ENCODE measurements around the gene LRRC27.

The LRRC27 gene

GRCh38 chr10:132389433-132390169, 57.6 kb downstream of the LRRC27 start:
- no peak overlapping the region for H3K4me3 ChIP-seq (ENCODE audit: low read depth in 1 of 2, low read length in 2 of 2)
- H3K4me1 ChIP-seq (ENCODE audit: control insufficient read depth in 1 of 2, insufficient read depth in 2 of 2, low read length in 2 of 2): peaks cover 6 to 12% of the 10 kb centered on the region in 2 donors
- no peak overlapping the region for H3K9ac ChIP-seq (ENCODE audit: low read depth in 1 of 2, low read length in 2 of 2)

DNA sequence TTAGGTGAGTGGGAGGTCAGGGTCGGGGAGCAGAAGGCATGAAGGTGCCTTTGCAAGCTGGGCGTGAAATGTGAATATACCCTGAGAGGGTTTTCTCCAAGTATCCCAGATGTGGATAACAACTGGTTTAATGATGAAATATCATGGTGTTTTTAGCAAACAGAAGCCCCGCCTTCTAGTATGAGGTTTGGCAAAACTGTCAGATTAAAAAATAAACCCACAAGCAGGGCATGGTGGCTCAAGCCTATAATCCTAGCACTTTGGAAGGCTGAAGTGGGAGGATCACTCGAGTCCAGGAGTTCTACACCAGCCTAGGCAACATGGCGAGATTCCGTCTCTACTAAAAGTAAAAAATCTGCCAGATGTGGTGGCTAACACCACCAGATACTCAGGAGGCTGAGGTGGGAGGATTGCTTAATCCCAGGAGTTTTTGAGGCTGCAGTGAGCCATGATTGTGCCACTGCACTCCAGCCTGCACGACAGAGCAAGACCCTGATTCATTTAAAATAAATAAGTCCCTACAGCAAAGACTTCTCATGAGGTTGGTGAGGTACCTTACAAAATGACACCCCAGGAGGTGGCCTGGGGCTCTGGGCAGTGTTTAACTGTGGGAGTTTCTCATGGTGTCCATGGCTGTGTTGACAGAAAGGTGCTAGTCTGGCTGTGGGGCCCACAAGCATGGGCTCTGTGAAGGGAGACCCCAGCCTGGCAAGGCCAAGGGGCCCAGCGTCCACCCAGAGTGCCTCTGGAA, 58.4 kb downstream of the LRRC27 start:
- Histone ChIP-seq H3K27me3 (ENCODE audit: control insufficient read depth in 1 of 2, insufficient read depth in 2 of 2, low read length in 2 of 2) (no peaks in the 10 kb centered on the region), H3K9me3 (ENCODE audit: control insufficient read depth in 1 of 2, low read length in 2 of 2) (no peaks in the 10 kb centered on the region), H3K27ac (ENCODE audit: low read depth, low read length) (no peak overlapping the region)

More at GRCh38 chr10:132389433-132390169, 57.6 kb downstream of the LRRC27 start:
- Histone ChIP-seq H3K36me3 (ENCODE audit: control insufficient read depth in 1 of 2, insufficient read depth in 2 of 2, low read length in 2 of 2) (no peaks in the 10 kb centered on the region), H3K27me3 (ENCODE audit: control insufficient read depth in 1 of 2, insufficient read depth in 2 of 2, low read length in 2 of 2) (no peaks in the 10 kb centered on the region), H3K27ac (ENCODE audit: low read depth, low read length) (no peak overlapping the region), H3K9me3 (ENCODE audit: control insufficient read depth in 1 of 2, low read length in 2 of 2) (no peaks in the 10 kb centered on the region)

GRCh38 chr10:132390921-132391675, 59.1 kb downstream of the LRRC27 start:
- H3K36me3 ChIP-seq (ENCODE audit: control insufficient read depth in 1 of 2, insufficient read depth in 2 of 2, low read length in 2 of 2): no peaks in the 10 kb centered on the region
- no peaks in the 10 kb centered on the region for H3K9me3 ChIP-seq (ENCODE audit: control insufficient read depth in 1 of 2, low read length in 2 of 2)
- no peak overlapping the region for H3K9ac ChIP-seq (ENCODE audit: low read depth in 1 of 2, low read length in 2 of 2)
- H3K27ac ChIP-seq (ENCODE audit: low read depth, low read length): no peak overlapping the region
- H3K4me1 ChIP-seq (ENCODE audit: control insufficient read depth in 1 of 2, insufficient read depth in 2 of 2, low read length in 2 of 2): peaks cover 8 to 22% of the 10 kb centered on the region in 2 donors
- no peak overlapping the region for H3K4me3 ChIP-seq (ENCODE audit: low read depth in 1 of 2, low read length in 2 of 2)
- H3K27me3 ChIP-seq (ENCODE audit: control insufficient read depth in 1 of 2, insufficient read depth in 2 of 2, low read length in 2 of 2): no peaks in the 10 kb centered on the region

More for the DNA sequence above, 58.4 kb downstream of the LRRC27 start:
- peaks cover 8 to 16% of the 10 kb centered on the region in 2 donors for H3K4me1 ChIP-seq (ENCODE audit: control insufficient read depth in 1 of 2, insufficient read depth in 2 of 2, low read length in 2 of 2)
- no peak overlapping the region for H3K4me3 ChIP-seq (ENCODE audit: low read depth in 1 of 2, low read length in 2 of 2)
- H3K9ac ChIP-seq (ENCODE audit: low read depth in 1 of 2, low read length in 2 of 2): no peak overlapping the region
- no peaks in the 10 kb centered on the region for H3K36me3 ChIP-seq (ENCODE audit: control insufficient read depth in 1 of 2, insufficient read depth in 2 of 2, low read length in 2 of 2)

- H3K4me3 ChIP-seq (ENCODE audit: low read depth in 1 of 2, low read length in 2 of 2): no peak overlapping the region
- no peaks in the 10 kb centered on the region for H3K27me3 ChIP-seq (ENCODE audit: control insufficient read depth in 1 of 2, insufficient read depth in 2 of 2, low read length in 2 of 2)
- no peak overlapping the region for H3K27ac ChIP-seq (ENCODE audit: low read depth, low read length)
- no peak overlapping the region for H3K9ac ChIP-seq (ENCODE audit: low read depth in 1 of 2, low read length in 2 of 2)
- H3K4me1 ChIP-seq (ENCODE audit: control insufficient read depth in 1 of 2, insufficient read depth in 2 of 2, low read length in 2 of 2): peaks cover 8 to 22% of the 10 kb centered on the region in 2 donors
- H3K9me3 ChIP-seq (ENCODE audit: control insufficient read depth in 1 of 2, low read length in 2 of 2): no peaks in the 10 kb centered on the region
- no peaks in the 10 kb centered on the region for H3K36me3 ChIP-seq (ENCODE audit: control insufficient read depth in 1 of 2, insufficient read depth in 2 of 2, low read length in 2 of 2)
These were observed 59.7 kb downstream of the LRRC27 start for GRCh38 chr10:132391676-132392020.

GRCh38 chr10:132392184-132392800, 60.3 kb downstream of the LRRC27 start:
- H3K27ac ChIP-seq (ENCODE audit: low read depth, low read length): no peak overlapping the region
- no peak overlapping the region for H3K4me3 ChIP-seq (ENCODE audit: low read depth in 1 of 2, low read length in 2 of 2)
- peaks cover 8 to 22% of the 10 kb centered on the region in 2 donors for H3K4me1 ChIP-seq (ENCODE audit: control insufficient read depth in 1 of 2, insufficient read depth in 2 of 2, low read length in 2 of 2)
- no peaks in the 10 kb centered on the region for H3K36me3 ChIP-seq (ENCODE audit: control insufficient read depth in 1 of 2, insufficient read depth in 2 of 2, low read length in 2 of 2)
- H3K27me3 ChIP-seq (ENCODE audit: control insufficient read depth in 1 of 2, insufficient read depth in 2 of 2, low read length in 2 of 2): no peaks in the 10 kb centered on the region
- no peak overlapping the region for H3K9ac ChIP-seq (ENCODE audit: low read depth in 1 of 2, low read length in 2 of 2)
- H3K9me3 ChIP-seq (ENCODE audit: control insufficient read depth in 1 of 2, low read length in 2 of 2): no peaks in the 10 kb centered on the region

DNA sequence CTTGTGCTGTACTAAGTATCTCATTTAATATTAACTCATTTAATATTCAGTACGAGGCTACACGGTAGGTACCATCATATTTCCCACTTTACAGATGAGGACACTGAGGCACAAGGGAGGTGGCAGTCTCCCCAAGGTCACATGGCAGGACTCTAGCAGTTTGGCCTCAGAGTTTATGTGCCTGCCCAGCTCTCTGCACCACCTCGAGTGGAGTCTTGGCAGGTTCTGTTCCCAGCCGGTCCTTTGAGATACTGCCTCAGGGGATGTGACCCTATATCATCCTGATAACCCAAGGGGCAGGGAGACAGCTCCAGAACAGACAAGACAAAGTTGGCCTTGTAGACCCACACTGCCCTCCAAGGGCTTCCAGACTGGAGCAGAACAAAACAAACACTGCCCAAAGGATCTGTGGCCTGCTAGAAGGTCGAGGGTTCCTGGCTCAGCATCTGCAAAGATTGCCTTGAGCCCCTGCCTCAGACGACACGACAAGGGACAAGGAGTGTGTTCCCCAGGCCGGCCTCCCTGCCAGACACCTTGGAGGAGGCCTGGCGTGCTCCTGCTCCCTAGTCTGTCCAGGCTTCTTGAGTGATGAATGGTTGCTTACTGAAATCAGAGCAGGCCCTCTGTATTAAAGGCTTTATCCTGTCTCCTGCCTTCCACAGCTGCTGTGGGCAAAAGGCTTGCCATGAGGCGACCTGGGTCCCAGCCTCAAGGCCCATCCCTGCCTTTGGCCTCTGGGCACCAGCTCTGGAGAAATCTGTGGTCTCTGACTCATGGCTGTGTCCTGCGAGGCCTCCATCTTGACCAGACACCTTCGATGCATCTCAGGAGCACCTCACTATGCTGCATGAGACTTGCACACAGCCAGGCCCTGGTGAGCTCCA, 61.1 kb downstream of the LRRC27 start:
- Histone ChIP-seq H3K9me3 (ENCODE audit: control insufficient read depth in 1 of 2, low read length in 2 of 2) (no peaks in the 10 kb centered on the region), H3K27ac (ENCODE audit: low read depth, low read length) (no peak overlapping the region), H3K4me1 (ENCODE audit: control insufficient read depth in 1 of 2, insufficient read depth in 2 of 2, low read length in 2 of 2) (peaks cover 11 to 19% of the 10 kb centered on the region in 2 donors), H3K4me3 (ENCODE audit: low read depth in 1 of 2, low read length in 2 of 2) (no peak overlapping the region), H3K36me3 (ENCODE audit: control insufficient read depth in 1 of 2, insufficient read depth in 2 of 2, low read length in 2 of 2) (no peaks in the 10 kb centered on the region), H3K27me3 (ENCODE audit: control insufficient read depth in 1 of 2, insufficient read depth in 2 of 2, low read length in 2 of 2) (no peaks in the 10 kb centered on the region), H3K9ac (ENCODE audit: low read depth in 1 of 2, low read length in 2 of 2) (no peak overlapping the region)

DNA sequence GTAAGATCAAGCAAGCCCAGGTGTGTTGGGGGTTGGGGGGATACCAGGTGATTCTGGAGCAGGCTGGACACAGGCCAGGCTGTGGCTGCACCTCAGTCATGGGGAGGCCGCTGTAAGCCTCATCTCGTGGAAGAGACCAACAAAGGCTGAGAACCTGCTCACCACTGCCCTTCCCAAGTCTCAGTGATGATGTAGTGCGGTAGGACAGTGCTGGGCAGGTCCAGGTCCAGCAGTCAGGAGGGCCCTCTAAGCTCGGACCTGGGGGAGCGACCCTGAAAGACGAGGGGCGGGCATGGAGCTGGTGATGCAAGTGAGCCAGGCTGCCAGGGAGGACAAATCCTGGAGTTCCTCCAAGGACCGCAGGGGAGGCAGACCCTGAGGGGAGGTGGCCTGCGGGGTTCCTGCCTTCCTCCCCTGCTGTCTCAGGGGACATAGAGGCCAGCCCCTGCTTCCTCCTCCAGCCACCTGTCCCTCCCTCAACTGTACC, 61.7 kb downstream of the LRRC27 start:
- peaks cover 18 to 26% of the 10 kb centered on the region in 2 donors for H3K4me1 ChIP-seq (ENCODE audit: control insufficient read depth in 1 of 2, insufficient read depth in 2 of 2, low read length in 2 of 2)
- no peak overlapping the region for H3K9ac ChIP-seq (ENCODE audit: low read depth in 1 of 2, low read length in 2 of 2)
- H3K27me3 ChIP-seq (ENCODE audit: control insufficient read depth in 1 of 2, insufficient read depth in 2 of 2, low read length in 2 of 2): no peaks in the 10 kb centered on the region
- no peaks in the 10 kb centered on the region for H3K36me3 ChIP-seq (ENCODE audit: control insufficient read depth in 1 of 2, insufficient read depth in 2 of 2, low read length in 2 of 2)
- no peak overlapping the region for H3K27ac ChIP-seq (ENCODE audit: low read depth, low read length)
- no peaks in the 10 kb centered on the region for H3K9me3 ChIP-seq (ENCODE audit: control insufficient read depth in 1 of 2, low read length in 2 of 2)
- no peak overlapping the region for H3K4me3 ChIP-seq (ENCODE audit: low read depth in 1 of 2, low read length in 2 of 2)

DNA sequence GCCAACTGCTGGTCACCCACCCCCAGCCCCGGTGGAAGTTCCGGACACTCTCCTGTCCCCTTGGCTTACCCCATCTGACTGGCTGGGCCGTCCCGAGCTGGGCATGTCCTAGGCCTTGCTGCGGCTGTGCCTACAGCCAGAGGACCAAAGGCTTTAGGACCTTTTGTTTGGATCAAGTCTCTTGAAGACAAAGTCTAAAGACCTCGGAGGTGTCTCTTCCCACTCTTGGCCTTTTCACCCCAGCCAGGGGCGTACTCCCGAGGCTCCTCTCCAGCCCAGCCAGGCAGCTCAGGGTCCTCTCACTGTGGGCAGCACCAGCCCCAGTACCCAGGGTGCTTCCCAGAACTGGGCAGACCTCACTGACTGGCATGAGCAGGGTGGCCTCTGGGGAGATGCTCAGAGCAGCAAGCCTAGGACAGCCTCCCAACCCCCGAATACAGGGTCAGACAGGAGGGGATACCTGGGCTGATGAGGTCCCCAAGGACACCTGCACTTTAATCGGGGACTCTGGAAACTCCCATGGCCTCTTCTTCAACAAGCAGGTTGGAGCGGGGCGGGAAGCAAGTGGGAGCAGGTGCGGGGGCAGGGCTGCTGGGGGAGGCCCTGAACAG, 62.3 kb downstream of the LRRC27 start:
- peaks cover 18 to 26% of the 10 kb centered on the region in 2 donors for H3K4me1 ChIP-seq (ENCODE audit: control insufficient read depth in 1 of 2, insufficient read depth in 2 of 2, low read length in 2 of 2)

More for the DNA sequence above, 62.3 kb downstream of the LRRC27 start:
- Histone ChIP-seq H3K27me3 (ENCODE audit: control insufficient read depth in 1 of 2, insufficient read depth in 2 of 2, low read length in 2 of 2) (no peaks in the 10 kb centered on the region), H3K27ac (ENCODE audit: low read depth, low read length) (no peak overlapping the region), H3K9ac (ENCODE audit: low read depth in 1 of 2, low read length in 2 of 2) (no peak overlapping the region), H3K9me3 (ENCODE audit: control insufficient read depth in 1 of 2, low read length in 2 of 2) (no peaks in the 10 kb centered on the region), H3K4me3 (ENCODE audit: low read depth in 1 of 2, low read length in 2 of 2) (no peak overlapping the region), H3K36me3 (ENCODE audit: control insufficient read depth in 1 of 2, insufficient read depth in 2 of 2, low read length in 2 of 2) (no peaks in the 10 kb centered on the region)

All from duodenal mucosa (tissue), 2 donors.